ENCODE measurements around the gene MARK2.

The MARK2 gene

DNA sequence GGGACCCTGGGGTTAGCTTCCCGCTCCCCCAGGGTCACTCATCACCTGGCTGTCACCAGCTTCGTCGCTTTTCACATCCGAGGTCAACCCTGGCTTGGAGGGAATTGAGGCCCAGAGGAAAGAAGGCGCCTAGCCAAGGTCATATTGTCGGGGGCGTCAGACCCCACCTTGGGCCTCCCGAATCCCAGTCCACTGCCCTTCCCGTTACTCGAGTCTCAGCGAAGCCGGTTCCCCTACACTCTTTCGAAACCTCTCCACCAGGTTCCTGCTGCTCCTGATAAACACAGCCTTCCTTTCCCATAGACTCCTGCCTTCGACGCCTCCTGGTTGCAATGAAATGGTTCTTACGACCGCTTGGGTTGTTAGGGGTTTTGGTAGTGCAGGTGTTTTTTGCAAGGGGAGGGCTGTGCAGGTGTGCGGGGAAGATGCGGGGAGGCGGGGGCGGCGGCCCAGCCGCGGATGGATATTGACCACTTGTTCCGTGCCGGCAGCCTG lies 100.5 kb downstream of the MARK2 start:
- Mint-ChIP-seq H3K27me3 (ENCODE audit: low read depth) (no peaks in the 10 kb centered on the region), H3K4me1 (peaks cover 37% of the 10 kb centered on the region)

DNA sequence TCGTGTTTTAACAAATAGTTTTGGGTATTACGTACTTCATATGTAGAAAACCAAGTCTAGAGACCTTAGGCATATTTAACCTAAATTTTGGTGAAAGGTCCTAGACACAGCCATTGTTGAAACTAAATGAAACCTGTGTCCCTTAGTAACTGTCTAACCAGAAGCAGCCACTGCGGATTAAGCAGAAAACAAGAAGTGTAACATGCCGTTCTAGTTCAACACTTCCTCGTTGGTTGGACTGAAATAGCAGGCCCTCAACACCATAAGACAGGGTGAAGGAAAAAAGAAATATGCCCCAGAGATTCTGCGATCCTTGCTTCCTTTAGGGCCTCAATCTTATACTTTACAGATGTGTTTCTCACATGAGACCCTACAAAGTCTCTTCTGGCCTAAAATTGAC lies 101.9 kb downstream of the MARK2 start:
- Mint-ChIP-seq H3K9me3 (no peaks in the 10 kb centered on the region), H3K4me1 (peaks cover 48% of the 10 kb centered on the region), H3K27ac (peak overlapping the region in 2 of 3 experiments; percentile 45 to 74), H3K4me3 (peak overlapping the region; percentile 81 to 86 (median 82)), H3K36me3 (ENCODE audit: low read depth) (peaks cover under 1% of the 10 kb centered on the region), H3K27me3 (ENCODE audit: low read depth) (no peaks in the 10 kb centered on the region)
- TF ChIP-seq, protein P1, sequence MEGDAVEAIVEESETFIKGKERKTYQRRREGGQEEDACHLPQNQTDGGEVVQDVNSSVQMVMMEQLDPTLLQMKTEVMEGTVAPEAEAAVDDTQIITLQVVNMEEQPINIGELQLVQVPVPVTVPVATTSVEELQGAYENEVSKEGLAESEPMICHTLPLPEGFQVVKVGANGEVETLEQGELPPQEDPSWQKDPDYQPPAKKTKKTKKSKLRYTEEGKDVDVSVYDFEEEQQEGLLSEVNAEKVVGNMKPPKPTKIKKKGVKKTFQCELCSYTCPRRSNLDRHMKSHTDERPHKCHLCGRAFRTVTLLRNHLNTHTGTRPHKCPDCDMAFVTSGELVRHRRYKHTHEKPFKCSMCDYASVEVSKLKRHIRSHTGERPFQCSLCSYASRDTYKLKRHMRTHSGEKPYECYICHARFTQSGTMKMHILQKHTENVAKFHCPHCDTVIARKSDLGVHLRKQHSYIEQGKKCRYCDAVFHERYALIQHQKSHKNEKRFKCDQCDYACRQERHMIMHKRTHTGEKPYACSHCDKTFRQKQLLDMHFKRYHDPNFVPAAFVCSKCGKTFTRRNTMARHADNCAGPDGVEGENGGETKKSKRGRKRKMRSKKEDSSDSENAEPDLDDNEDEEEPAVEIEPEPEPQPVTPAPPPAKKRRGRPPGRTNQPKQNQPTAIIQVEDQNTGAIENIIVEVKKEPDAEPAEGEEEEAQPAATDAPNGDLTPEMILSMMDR (IDR thresholded peaks at IDR 0.05; ENCODE audit: unreplicated experiment in 3 of 3): no peak

More for the DNA sequence above, 100.5 kb downstream of the MARK2 start:
- TF ChIP-seq, protein P1 (IDR thresholded peaks at IDR 0.05; ENCODE audit: unreplicated experiment in 3 of 3): no peak
- Mint-ChIP-seq H3K27ac (peak overlapping the region; percentile 60 to 81 (median 79)), H3K4me3 (peak overlapping the region; percentile 86 to 95 (median 91)), H3K9me3 (no peaks in the 10 kb centered on the region), H3K36me3 (ENCODE audit: low read depth) (no peaks in the 10 kb centered on the region)

DNA sequence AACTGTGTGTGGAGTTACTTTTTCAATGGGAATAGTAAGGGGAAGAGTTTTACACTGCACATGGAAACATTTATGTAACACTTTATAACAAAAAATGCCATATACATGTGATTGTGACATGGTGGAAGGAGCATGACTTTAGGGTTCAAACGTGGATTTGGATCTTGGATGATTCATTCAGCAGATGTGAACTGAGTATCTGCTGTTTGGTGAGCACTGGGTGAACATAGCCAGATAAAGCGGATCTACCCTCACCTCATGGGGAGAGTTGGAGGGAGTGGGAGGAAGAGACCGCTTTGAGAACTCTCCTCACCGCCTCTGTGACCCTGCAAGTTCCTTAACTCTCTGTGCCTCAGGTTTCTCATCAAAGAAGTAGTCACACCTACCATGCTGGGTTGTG lies 103.0 kb downstream of the MARK2 start:
- TF ChIP-seq, protein P1 (IDR thresholded peaks at IDR 0.05; ENCODE audit: unreplicated experiment in 3 of 3): no peak
- Mint-ChIP-seq H3K9me3 (no peaks in the 10 kb centered on the region), H3K36me3 (ENCODE audit: low read depth) (peaks cover 7% of the 10 kb centered on the region), H3K27ac (no peak overlapping the region), H3K4me1 (peaks cover 51% of the 10 kb centered on the region), H3K4me3 (peak overlapping the region in 2 of 3 experiments; percentile 57 to 82), H3K27me3 (ENCODE audit: low read depth) (no peaks in the 10 kb centered on the region)

DNA sequence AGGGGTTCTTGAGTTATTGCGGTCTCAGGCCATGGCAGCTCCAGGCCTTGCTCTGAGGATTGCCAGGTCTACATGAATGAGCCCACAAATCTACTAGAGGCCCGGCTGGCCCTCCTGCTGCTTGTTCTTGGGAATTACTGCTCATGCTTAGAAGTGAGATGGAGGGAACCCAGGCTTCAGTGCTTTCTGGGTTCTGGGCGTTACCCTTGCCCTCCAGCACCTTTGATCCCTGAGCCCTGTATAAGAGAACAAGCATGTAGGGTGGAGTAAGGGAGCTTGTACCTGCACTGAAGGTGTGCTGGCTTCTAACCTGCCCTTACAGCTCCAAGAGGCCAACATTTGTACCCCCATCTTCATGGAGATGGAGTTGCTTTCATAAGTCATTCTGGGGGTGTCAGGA lies 103.9 kb downstream of the MARK2 start:
- Mint-ChIP-seq H3K27ac (no peak overlapping the region), H3K4me1 (peaks cover 51% of the 10 kb centered on the region), H3K36me3 (ENCODE audit: low read depth) (peaks cover 8% of the 10 kb centered on the region), H3K9me3 (no peaks in the 10 kb centered on the region), H3K4me3 (no peak overlapping the region), H3K27me3 (ENCODE audit: low read depth) (no peaks in the 10 kb centered on the region)
- TF ChIP-seq, protein P1 (IDR thresholded peaks at IDR 0.05; ENCODE audit: unreplicated experiment in 3 of 3): no peak

DNA sequence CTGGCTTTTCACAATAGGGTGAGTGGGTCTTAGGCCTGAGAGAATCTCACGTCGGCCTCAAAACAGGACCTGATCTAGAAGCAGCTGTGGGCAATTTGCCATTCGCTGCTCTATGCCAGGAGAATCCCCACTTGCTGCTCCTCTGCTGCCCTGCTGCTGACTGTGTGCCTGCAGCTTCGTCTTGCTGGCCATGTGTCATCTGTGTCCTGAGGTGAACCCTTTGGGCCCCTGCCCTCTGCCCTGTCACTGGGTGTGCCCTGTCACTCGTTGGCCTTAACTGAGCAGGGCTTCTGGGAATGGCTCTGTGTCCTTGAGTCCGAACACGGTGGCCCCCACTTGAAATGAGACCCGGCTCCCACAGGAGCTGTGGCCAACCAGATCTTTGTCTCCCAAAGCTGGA lies 106.1 kb downstream of the MARK2 start:
- Mint-ChIP-seq H3K27ac (peak overlapping the region in 2 of 3 experiments; percentile 39 to 62), H3K4me1 (peaks cover 41% of the 10 kb centered on the region), H3K4me3 (no peak overlapping the region), H3K9me3 (no peaks in the 10 kb centered on the region), H3K27me3 (ENCODE audit: low read depth) (no peaks in the 10 kb centered on the region), H3K36me3 (ENCODE audit: low read depth) (peaks cover 12% of the 10 kb centered on the region)
- TF ChIP-seq, protein P1 (IDR thresholded peaks at IDR 0.05; ENCODE audit: unreplicated experiment in 3 of 3): no peak

DNA sequence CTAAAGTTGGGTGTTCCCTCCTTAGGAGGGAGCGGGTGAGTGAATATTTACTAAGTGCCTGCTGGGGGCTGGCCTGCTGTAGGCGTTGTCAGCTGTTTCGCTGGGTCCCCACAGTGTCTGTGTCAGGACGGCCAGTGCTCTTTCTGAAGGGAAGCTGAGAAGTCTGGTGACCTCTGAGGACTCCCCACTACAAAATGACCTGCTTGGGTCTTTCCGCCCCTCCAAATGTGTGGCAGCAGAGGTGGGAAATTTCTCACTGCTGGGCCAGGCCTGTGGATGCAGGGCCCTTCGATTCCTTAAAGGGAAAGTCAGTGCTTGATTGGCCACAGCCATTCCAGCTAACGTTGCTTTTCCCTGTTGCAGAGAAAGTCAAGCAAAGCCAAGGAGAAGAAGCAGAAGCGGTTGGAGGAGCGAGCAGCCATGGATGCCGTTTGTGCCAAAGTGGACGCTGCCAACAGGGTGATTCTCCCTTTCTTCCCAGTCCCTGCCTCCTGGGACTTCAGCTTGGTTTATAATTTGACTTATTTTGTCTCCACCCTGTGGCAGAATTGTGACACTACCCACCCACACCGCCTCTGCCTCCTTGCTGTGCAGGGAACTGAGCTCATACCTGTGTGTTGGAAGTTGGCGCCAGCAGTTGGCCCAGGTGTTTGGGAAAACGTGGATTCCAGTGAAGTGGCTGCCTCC lies 106.7 kb downstream of the MARK2 start:
- TF ChIP-seq, protein P1 (IDR thresholded peaks at IDR 0.05; ENCODE audit: unreplicated experiment in 3 of 3): peak; percentile 70 to 79 (median 75)
- Mint-ChIP-seq H3K4me1 (peaks cover 36% of the 10 kb centered on the region), H3K9me3 (no peaks in the 10 kb centered on the region), H3K27ac (peak overlapping the region; percentile 39 to 62 (median 47)), H3K4me3 (peak overlapping the region in 1 of 3 experiments; percentile 6), H3K36me3 (ENCODE audit: low read depth) (peaks cover 13% of the 10 kb centered on the region), H3K27me3 (ENCODE audit: low read depth) (no peaks in the 10 kb centered on the region)

Measured in nephron (organoid).